Hippocampal formation (tissue), 2 donors: ENCODE measurements around the gene MAD2L1BP.
"Not testable (repeated sequence)": the region's sequence is repeated elsewhere in the genome, so short reads cannot be mapped to it uniquely, and the experiment has no call there.

Experiments used
- DNase-seq, 2 donors: peaks; one replicate each; lab custom pipeline; 2025; lab: John Stamatoyannopoulos, UW

Gene MAD2L1BP

DNA sequence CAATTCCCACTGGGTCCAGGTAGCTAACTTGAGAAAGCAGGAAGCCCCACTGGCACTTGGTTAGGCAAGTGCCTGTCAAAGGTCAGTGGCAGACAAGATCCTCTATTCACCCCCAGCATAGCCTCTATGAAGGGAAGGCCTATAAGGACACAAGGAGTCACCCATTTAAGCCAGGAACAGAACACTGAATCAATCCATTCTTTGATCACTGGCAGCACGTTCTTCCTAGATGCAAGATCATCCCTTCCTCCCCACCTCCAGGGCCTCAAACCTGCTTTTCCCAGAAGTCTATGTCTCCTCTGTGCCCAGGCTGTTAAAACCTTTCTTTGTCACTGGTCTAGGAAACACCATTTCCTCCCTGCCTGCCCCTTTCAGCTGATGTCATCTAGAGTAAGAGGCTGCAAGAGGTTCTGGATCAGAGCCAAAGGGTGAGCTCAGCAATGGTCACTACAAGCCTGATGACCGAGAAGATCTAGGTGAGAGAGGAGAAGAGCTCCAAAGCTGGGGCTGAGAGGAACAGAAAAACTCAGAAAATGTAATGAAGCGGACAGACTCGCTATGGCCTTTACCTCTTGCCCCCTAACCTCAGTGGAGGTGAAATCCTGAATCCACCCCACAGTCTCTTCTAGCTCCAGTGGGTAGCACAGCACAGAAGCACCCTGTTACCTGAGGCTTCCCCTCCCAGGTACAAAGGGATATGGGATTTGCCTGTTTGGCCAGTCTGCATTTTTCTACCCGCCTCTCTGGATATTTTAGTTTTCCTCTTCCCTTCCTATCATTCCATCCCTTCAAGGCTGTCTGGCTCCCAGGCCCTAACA, 8.4 kb upstream of the MAD2L1BP start:
- DNase-seq: peak in 1 of 2 donors; percentile 10

DNA sequence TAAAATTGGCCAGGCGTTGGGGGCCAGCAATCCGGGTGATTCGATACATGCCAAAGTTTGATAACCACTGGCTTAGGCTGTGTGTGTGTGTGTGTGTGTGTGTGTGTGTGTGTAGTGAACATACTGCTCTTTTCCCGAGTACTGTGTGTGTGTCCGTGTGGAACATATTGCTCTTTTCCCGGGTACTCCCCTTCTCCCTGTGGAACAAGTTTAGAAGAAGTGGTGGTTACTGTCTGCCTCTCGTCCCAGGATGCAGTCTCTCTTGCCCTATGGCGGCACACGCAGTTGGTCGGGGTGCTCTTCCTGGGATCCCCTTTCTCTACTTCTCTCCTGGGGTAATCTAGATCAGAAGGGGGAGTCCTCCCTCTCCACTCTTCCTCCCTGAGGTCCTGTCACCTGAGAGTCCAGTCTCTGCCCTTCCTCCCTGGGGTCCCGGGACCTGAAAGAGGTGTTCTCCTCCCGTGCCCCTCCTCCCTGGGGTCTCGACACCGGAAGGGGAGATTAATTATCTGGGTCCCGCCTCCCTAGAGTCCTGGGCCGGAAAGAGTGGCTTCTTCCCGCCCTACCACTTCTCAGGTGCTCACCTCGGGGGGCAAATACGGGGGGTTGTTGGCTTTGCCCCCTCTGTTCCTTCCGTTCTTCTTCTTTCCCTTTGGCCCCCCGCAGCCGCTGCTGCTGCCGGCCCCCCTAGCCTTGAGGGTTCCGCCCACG, 7.1 kb upstream of the MAD2L1BP start:
- DNase-seq: peak in 1 of 2 donors; percentile 33

DNA sequence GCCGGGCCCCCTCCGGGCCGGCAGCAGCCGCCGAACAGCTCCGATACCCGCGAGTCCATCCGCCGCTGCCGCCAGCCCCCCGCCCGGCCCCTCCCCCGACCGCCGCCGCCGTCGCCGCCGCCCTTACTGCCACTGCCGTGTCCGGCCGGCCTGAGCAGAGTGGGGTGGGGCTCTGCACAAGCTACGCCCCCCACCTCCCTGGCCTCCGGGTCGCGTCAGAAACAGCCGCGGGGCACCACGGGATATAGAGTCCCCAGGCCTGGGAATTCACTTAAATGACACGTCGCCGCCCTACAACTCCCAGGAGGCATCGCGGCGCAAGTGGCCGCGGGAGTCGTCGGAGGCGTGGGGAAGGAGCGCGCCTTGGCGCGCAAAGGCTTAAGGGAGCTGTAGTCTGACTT, 6.5 kb upstream of the MAD2L1BP start, which contains the start of gene GTPBP2:
TSS of gene GTPBP2 (minus strand) at position 161 of the 401 bp plus-strand sequence. CDS start at position 59, 102 bp downstream.
- DNase-seq: peak; percentile 99

DNA sequence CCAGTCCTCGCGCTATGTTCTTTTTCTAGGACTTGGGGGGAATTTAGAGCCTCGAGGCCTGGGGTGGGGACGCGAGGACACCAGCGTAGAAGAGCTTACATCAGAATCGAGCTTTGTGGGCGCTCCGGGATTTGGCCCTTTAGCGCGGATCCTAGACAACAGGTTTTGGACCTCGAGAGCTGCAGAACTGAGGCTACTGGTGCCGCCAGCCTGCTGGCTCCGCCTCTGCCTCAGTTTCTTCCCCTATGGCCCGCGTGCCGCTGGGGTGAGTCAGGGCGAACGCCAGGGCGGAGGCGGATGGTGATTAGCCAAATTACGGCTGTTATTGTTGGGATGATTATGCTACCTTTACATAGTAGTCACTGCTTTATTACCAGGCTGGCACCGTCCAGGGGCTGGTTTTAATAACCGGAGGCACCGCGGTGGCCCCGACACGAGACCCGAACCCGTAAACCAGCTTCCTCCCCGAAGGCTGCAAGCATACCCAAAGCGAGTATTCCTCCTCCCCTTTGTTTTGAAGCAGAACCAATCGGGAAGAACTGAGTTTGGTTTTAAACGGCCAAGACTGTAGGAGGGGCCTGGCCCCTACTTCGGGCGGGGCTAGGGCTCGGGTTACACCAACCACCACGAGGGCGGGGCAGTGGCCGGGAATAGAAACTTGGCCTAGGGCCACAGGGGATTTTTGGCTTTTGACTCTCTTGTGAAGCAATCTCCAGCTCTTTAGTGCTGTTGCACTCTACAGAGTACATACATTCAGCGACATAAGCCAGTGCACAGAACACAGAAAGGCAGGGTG, 5.9 kb upstream of the MAD2L1BP start:
- DNase-seq: peak; percentile 82 to 88

DNA sequence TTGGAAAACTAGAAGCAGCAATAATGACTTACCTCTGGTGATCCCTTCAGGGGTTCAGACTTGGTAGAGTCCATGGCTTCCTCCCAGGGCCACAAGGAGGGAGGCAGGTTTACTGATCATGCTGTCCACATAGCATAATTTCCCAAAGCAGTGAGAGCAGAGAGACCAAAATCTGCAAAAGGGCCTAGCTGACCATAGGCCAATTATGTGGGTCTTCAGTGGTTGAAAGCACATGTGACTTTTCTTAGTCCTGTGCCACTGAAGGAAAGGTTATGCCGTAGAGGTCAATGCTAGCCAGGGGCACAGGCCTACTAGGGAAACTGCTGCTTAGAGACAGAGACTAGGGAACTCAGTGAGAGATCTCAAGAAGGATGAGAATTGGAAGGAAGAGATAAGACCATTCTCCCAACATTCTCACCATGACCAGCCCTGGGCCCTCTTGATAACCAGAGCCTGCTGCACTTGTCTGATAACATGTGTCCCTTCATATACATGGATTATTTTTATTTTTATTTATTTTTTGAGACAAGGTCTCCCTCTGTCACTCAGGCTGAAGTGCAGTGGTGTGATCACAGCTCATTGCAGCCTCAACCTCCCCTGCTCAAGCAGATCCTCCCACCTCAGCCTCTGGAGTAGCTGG, 4.5 kb upstream of the MAD2L1BP start:
- no peak for DNase-seq

DNA sequence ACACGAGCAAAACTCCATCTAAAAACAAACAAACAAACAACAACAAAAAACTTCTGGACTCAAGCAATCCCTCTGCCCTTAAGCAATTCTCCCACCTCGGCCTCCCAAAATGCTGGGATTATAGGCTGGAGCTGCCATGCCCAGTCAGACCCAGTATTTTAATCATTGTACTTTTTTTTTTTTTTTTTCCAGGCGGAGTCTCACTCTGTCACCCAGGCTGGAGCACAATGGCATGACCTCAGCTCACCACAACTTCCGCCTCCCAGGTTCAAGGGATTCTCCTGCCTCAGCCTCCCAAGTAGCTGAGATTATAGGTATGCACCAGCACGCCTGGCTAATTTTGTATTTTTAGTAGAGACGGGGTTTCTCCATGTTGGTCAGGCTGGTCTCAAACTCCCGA, 2.6 kb upstream of the MAD2L1BP start:
- not testable (repeated sequence) for DNase-seq

DNA sequence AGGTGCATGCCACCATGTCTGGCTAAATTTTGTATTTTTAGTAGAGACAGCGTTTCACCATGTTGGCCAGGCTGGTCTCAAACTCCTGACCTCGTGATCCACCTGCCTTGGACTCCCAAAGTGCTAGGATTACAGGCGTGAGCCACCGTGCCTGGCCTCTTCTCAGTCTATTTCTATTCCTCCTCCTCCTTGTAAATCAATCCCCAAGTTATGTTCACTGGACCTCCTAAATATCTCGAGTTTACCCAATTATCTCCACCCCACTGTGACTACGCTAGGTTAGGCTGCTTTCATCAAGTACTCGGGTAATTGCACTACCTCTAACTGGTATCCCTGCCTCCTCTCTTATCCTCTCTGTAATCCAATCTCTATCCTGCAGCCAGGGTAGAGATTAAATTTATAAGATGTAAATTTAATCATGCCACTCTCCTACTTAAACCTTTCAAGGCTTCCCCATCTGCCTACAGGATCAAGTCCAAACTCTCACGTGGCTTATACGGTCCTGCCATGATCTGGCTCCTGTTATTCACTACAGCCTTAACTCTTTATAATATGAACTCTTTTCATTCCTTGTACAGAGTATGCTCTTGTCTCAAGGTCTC, 837 bp upstream of the MAD2L1BP start:
- DNase-seq: no peak

DNA sequence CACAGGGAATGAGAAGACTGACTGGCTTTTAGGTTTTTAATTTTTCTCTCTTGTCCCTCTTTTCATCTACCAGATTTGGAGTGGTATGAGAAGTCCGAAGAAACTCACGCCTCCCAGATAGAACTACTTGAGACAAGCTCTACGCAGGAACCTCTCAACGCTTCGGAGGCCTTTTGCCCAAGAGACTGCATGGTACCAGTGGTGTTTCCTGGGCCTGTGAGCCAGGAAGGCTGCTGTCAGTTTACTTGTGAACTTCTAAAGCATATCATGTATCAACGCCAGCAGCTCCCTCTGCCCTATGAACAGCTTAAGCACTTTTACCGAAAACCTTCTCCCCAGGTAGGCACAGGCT, 644 bp downstream of the MAD2L1BP start:
- no peak for DNase-seq

DNA sequence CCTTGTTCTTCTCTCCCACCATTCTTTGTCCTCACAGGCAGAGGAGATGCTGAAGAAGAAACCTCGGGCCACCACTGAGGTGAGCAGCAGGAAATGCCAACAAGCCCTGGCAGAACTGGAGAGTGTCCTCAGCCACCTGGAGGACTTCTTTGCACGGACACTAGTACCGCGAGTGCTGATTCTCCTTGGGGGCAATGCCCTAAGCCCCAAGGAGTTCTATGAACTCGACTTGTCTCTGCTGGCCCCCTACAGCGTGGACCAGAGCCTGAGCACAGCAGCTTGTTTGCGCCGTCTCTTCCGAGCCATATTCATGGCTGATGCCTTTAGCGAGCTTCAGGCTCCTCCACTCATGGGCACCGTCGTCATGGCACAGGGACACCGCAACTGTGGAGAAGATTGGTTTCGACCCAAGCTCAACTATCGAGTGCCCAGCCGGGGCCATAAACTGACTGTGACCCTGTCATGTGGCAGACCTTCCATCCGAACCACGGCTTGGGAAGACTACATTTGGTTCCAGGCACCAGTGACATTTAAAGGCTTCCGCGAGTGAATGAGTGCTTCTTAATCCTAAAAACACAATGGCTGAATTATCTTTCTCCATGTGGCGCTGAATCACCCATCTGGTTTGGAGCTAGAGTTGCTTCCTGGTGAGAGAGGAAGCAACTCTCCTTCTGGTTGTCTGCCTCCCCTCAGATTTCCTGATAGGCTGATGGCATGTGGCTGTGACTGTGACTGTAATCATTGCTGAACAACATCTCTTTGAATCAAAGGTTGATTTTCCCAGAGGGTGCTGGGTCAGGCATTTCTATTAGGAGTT, 4.6 kb downstream of the MAD2L1BP start:
- no peak for DNase-seq

DNA sequence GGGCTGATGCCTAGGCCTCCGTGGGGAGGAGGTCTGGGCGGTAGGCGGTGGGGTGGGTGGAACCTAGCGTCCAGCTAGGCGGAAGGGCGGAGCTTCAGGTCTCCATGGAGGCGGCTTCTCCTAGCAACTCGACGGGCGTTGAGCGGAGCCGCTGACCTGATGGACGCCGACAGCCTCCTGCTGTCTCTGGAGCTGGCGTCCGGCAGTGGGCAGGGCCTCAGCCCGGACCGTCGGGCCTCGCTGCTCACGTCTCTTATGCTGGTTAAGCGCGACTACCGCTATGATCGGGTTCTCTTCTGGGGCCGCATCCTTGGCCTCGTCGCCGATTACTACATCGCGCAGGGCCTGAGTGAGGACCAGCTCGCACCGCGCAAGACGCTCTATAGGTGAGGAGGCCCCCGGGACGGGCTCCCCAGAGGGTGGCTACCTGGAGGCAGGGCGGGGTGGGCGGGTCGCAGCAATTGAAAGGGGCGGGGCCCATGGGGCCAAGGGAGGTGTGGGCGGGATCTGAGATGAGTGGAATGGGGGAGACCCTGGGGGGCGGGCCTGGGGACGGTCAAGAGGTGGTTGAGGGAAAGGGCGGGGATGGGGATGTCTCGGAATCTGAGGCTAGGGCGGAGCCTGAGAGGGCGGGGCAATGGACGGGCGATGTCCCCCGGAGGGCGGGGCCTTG, 9.4 kb downstream of the MAD2L1BP start, which contains the start of gene RSPH9:
TSS of gene RSPH9 (plus strand) at position 97 of the 673 bp plus-strand sequence. CDS start at position 160, 63 bp downstream.
- DNase-seq: peak in 1 of 2 donors; percentile 3

DNA sequence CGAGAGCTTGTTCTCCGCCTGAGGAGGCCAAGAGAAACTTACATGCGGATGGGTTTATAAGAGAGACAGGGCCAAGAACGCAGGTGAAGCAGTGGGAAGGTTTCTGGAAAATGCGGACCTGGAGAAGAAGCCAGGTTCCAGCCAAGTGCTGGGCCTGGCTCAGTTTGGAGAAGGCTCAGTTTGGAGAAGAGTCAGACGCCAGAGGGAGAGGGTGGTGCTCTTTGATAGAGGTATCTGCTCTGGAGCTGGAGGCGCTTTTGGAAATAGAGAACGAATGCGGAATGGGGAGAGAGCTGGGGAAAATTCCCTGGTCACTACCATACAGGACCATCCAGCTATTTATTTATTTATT, 9.9 kb downstream of the MAD2L1BP start:
- DNase-seq: no peak

DNA sequence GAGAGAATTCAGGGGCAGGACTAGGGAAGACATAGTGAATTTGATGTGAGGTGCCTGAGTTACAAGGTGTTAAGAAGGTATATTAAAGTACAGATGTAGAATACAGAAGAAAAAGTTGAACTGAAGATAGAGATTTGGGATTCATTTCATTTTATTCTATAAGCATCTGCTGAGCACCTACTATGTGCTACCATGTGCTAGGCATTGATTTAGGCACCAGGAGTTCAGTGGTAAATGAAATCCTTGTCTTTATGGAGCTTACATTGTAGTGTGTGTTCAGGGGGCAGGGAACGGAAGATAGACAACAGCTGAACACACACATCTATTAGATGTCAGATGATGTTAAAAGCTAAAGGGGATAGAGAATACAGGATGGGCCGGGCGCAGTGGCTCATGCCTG, 12.0 kb downstream of the MAD2L1BP start:
- DNase-seq: no peak

DNA sequence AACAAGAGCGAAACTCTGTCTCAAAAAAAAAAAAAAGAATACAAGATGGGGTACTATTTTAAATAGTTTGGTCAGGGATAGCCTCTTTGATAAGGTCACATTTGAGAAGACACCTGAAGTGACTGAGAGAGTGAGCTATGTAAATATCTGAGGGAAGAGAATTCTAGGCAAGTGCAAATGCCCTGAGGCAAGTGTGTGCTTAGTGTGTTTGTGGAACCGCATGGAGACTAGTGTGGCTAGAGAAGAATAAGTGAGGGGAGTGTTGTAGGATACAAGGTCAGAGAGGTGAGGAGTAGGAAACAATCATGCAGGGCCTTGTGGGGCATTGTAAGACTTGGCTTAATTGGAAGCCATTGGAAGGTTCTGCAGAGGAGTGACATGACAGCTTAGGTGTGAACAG, 12.6 kb downstream of the MAD2L1BP start:
- DNase-seq: no peak

DNA sequence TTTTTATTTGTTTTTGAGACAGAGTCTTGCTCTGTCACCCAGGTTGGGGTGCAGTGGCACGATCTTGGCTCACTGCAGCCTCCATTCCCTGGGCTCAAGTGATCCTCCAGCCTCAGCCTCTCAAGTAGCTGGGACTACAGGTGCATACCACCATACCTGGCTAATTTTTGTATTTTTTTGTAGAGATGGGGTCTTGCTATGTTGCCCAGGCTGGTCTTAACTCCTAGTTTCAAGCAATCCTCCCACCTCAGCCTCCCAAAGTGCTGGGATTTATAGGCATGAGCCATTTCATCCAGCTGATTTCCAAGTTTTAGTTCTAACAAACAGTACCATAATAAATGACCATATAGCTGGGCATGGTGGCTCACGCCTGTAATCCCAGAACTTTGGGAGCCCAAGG, 17.2 kb downstream of the MAD2L1BP start:
- not testable (repeated sequence) for DNase-seq

DNA sequence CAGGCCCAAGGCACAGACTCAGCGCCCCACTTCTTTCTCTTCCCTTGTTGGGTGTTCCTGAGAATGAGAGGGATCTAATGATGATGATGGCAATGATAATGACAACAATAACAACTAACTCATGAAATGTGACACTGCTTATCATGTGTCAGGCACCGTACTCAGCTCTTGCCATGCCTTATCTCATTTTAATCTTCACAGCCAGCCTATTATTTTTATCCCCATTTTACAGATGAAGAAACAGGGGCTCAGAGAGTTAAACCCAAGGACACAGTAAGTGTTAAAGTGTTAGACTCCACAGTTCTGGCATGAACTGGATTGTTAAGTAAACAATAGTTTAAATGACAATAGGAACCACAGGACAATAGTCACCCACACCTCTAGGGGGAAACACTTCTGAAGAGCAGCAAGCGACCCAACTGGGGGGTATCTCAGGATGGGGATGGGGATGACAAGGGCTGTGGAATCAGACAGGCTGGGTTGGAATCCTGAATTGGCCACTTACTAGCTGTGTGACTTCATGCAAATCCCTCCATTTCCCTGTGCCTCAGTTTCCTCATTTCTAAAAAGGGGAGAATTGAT, 21.7 kb downstream of the MAD2L1BP start:
- DNase-seq: no peak

DNA sequence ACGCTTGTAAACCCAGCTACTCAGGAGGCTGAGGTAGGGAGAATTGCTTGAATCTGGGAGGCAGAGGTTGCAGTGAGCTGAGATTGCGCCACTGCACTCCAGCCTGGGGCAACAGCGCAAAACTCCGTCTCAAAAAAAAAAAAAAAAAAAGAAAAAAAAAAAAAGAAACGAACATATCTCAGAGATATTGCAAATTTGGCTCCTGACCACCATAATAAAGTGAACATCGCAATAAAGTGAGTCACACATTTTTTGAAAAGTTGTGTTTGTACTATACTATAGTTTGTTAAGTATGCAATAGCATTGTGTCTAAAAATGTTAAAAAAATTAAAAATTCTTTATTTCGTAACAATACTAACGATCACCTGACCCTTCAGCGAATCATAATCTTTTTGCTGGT, 22.5 kb downstream of the MAD2L1BP start:
- no peak for DNase-seq

DNA sequence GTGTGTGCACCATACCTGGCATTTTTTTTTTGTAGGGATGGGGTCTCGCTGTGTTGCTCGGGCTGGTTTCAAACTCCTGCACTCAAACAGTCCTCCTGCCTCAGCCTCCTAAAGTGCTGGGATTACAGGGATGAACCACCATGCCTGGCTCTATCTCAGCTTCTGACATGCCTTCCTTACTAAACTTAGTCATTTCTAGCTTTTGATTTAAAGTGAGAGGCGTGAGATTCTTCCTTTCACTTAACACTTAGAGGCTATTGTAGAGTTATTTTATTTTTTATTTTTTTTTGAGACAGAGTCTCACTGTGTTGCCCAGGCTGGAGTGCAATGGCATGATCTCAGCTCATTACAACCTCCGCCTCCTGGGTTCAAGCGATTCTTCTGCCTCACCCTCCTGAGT, 27.3 kb downstream of the MAD2L1BP start:
- DNase-seq: not testable (repeated sequence)

DNA sequence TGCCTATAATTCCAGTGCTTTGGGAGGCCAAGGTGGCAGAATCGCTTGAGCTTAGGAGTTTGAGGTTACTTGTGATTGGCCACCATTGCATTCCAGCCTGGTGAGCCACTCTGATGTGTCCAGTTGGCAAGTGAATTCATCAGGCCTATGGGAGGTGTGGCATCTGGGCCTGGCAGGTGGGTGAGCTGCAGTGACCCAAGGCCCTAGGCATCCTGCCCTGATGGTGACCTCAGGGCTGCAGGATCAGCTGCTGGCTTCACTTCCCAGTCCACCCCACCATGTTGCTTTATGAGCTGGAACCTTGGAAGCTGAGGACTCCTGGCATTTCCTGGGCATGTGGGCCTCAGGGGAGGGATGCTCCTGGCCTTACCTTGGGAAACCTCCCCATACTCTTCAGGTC, 29.7 kb downstream of the MAD2L1BP start:
- DNase-seq: no peak

DNA sequence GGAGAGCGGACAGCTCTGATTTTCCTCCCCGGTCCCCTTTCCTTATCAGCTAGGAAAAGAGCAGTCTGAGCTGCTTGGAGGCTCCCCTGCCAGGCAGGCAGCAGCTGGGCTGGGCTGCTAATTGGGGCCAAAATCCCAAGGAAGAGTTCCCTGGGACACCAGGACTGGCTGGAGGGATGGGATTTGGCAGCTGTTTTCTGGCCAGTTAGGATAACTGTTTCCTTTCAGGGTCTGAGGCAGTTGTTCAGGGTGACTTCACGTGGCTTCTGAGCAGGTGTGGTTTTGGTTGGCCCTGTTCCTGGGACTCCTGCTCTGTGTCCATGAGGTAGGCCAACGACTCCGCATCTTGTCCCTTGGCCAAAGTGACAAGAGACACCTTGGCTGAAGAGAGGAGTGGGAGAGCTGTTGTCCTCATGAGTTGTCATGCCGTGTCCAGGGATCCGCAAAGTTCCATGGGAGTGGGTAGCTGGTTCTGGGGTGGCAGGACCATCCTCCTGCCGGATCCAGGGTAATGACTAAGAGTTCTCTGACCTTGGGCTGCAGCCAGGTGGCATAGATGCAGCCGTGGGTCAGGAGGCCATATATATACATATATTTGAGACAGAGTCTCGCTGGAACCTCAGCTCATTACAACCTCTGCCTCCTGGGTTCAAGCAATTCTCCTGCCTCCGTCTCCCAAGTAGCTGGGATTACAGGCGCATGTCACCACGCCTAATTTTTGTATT, 30.7 kb downstream of the MAD2L1BP start:
- DNase-seq: no peak
